Karpas-422 (cell line): Measurements from ENCODE around the gene AFTPH. TPM values are rescaled to one million over a fixed set of nuclear protein-coding genes. Genes with fewer than 3 reads are reported as not detected.
A peak's percentile ranks its signal among the peaks of the same experiment; 100 is the strongest.

Source experiments
- DNase-seq: peaks from one replicate; pipeline ENCODE4 v3.0.0-alpha.2; 2015
- H2AFZ ChIP-seq: fragments of 200-600 bp; sonication (generic); 2 replicates; pipeline ENCODE4 v1.6.1; 2014; ENCODE audit warnings: antibody characterized with exemption, low read length, mixed read lengths
- H3K27ac ChIP-seq: fragments of 200-600 bp; sonication (generic); 2 replicates; pipeline ENCODE4 v1.5.1; 2014; ENCODE audit warnings: mild to moderate bottlenecking, low read length, moderate library complexity
- H3K27me3 ChIP-seq: fragments of 200-600 bp; sonication (generic); 2 replicates; pipeline ENCODE4 v1.6.1; 2014; ENCODE audit warnings: low read length, mixed read lengths
- H3K36me3 ChIP-seq: fragments of 200-600 bp; sonication (generic); 2 replicates; pipeline ENCODE4 v1.6.1; 2014; ENCODE audit warnings: low read length, mixed read lengths; ENCODE audit not compliant: insufficient read depth
- H3K4me1 ChIP-seq: fragments of 200-600 bp; sonication (generic); 2 replicates; pipeline ENCODE4 v1.6.1; 2014; ENCODE audit warnings: mild to moderate bottlenecking, low read length, mixed read lengths
- H3K4me2 ChIP-seq: fragments of 200-600 bp; sonication (generic); 2 replicates; pipeline ENCODE4 v1.6.1; 2014; ENCODE audit warnings: low read length, low read depth, mild to moderate bottlenecking; ENCODE audit not compliant: poor library complexity, severe bottlenecking
- H3K4me3 ChIP-seq: fragments of 200-600 bp; sonication (generic); 2 replicates; pipeline ENCODE4 v1.5.1; 2014; ENCODE audit warnings: mild to moderate bottlenecking, antibody characterized with exemption, low read length, mixed read lengths
- H3K79me2 ChIP-seq: fragments of 200-600 bp; sonication (generic); 2 replicates; pipeline ENCODE4 v1.6.1; 2014; ENCODE audit warnings: mild to moderate bottlenecking, low read length, mixed read lengths
- H3K9ac ChIP-seq: fragments of 200-600 bp; sonication (generic); 2 replicates; pipeline ENCODE4 v1.6.0; 2014; ENCODE audit warnings: low read length
- H3K9me2 ChIP-seq: fragments of 200-600 bp; sonication (generic), shearing (Covaris generic); replicated peaks from 2 replicates; pipeline ENCODE4 v1.6.0; 2014; ENCODE audit warnings: mild to moderate bottlenecking, low read length, moderate library complexity; ENCODE audit not compliant: insufficient read depth
- H3K9me3 ChIP-seq: fragments of 300-700, 200-600 bp; sonication (generic); 2 replicates; pipeline ENCODE4 v1.6.1; 2014; ENCODE audit warnings: low read length, mixed read lengths
- H4K20me1 ChIP-seq: fragments of 200-600 bp; sonication (generic); 2 replicates; pipeline ENCODE4 v1.6.1; 2014; ENCODE audit warnings: mild to moderate bottlenecking, antibody characterized with exemption, low read length, low read depth; ENCODE audit not compliant: insufficient read depth
- total RNA-seq: library from RNA; depleted of rRNA; stranded (reverse); fragments of >200 nt; shearing (Covaris generic); gene quantifications from 2 replicates; pipeline ENCODE4 v1.2.3, GENCODE V29; 2014; ENCODE audit warnings: low replicate concordance

Gene AFTPH
- total RNA-seq, 1 experiment from 2014 or later, result 124 TPM

GRCh38 chr2:64617631-64618151 lies 93.6 kb downstream of the AFTPH start:
- H4K20me1 ChIP-seq, result no peaks in the 10 kb centered on the region
- H3K27ac ChIP-seq, result no peak overlapping the region
- no peaks in the 10 kb centered on the region for H3K79me2 ChIP-seq
- H2AFZ ChIP-seq, result no peak overlapping the region
- no peak for DNase-seq
- no peaks in the 10 kb centered on the region for H3K9me2 ChIP-seq
- H3K9ac ChIP-seq, result no peak overlapping the region
- no peaks in the 10 kb centered on the region for H3K36me3 ChIP-seq
- no peaks in the 10 kb centered on the region for H3K9me3 ChIP-seq
- no peak overlapping the region for H3K4me2 ChIP-seq
- H3K27me3 ChIP-seq, result no peaks in the 10 kb centered on the region
- no peak overlapping the region for H3K4me3 ChIP-seq
- no peaks in the 10 kb centered on the region for H3K4me1 ChIP-seq

- no peak overlapping the region for H3K27ac ChIP-seq
- H4K20me1 ChIP-seq, result no peaks in the 10 kb centered on the region
- no peak overlapping the region for H2AFZ ChIP-seq
- no peak for DNase-seq
- H3K27me3 ChIP-seq, result no peaks in the 10 kb centered on the region
- no peaks in the 10 kb centered on the region for H3K36me3 ChIP-seq
- H3K4me3 ChIP-seq, result no peak overlapping the region
- H3K4me2 ChIP-seq, result no peak overlapping the region
- no peaks in the 10 kb centered on the region for H3K79me2 ChIP-seq
- H3K9me3 ChIP-seq, result no peaks in the 10 kb centered on the region
- H3K4me1 ChIP-seq, result no peaks in the 10 kb centered on the region
- H3K9me2 ChIP-seq, result no peaks in the 10 kb centered on the region
- no peak overlapping the region for H3K9ac ChIP-seq
Measured at GRCh38 chr2:64620661-64621060, 96.5 kb downstream of the AFTPH start.

- H3K9me3 ChIP-seq, result no peaks in the 10 kb centered on the region
- H3K79me2 ChIP-seq, result no peaks in the 10 kb centered on the region
- H4K20me1 ChIP-seq, result no peaks in the 10 kb centered on the region
- no peaks in the 10 kb centered on the region for H3K9me2 ChIP-seq
- H2AFZ ChIP-seq, result no peak overlapping the region
- H3K36me3 ChIP-seq, result no peaks in the 10 kb centered on the region
- no peaks in the 10 kb centered on the region for H3K27me3 ChIP-seq
- no peak overlapping the region for H3K9ac ChIP-seq
- H3K4me3 ChIP-seq, result no peak overlapping the region
- no peak overlapping the region for H3K27ac ChIP-seq
- H3K4me1 ChIP-seq, result no peaks in the 10 kb centered on the region
- no peak overlapping the region for H3K4me2 ChIP-seq
- DNase-seq, result no peak
Measured at GRCh38 chr2:64622443-64623241, 98.5 kb downstream of the AFTPH start.

- no peaks in the 10 kb centered on the region for H3K36me3 ChIP-seq
Measured at GRCh38 chr2:64623242-64623850, 99.2 kb downstream of the AFTPH start.

GRCh38 chr2:64624108-64624610 lies 100.0 kb downstream of the AFTPH start:
- Histone ChIP-seq H2AFZ (no peak overlapping the region), H4K20me1 (peaks cover 4% of the 10 kb centered on the region), H3K9ac (no peak overlapping the region), H3K27ac (no peak overlapping the region), H3K4me3 (no peak overlapping the region), H3K4me1 (no peaks in the 10 kb centered on the region), H3K36me3 (no peaks in the 10 kb centered on the region), H3K9me3 (no peaks in the 10 kb centered on the region), H3K27me3 (no peaks in the 10 kb centered on the region), H3K9me2 (no peaks in the 10 kb centered on the region), H3K4me2 (no peak overlapping the region), H3K79me2 (no peaks in the 10 kb centered on the region)
- DNase-seq, result no peak

More at GRCh38 chr2:64623242-64623850, 99.2 kb downstream of the AFTPH start:
- no peak overlapping the region for H2AFZ ChIP-seq
- H3K27me3 ChIP-seq, result no peaks in the 10 kb centered on the region
- H3K9me2 ChIP-seq, result no peaks in the 10 kb centered on the region
- no peak overlapping the region for H3K4me3 ChIP-seq
- H3K27ac ChIP-seq, result no peak overlapping the region
- DNase-seq, result no peak
- no peaks in the 10 kb centered on the region for H3K9me3 ChIP-seq
- H3K4me2 ChIP-seq, result no peak overlapping the region
- H3K9ac ChIP-seq, result no peak overlapping the region
- no peaks in the 10 kb centered on the region for H4K20me1 ChIP-seq
- H3K4me1 ChIP-seq, result no peaks in the 10 kb centered on the region
- no peaks in the 10 kb centered on the region for H3K79me2 ChIP-seq

GRCh38 chr2:64624862-64625261 lies 100.7 kb downstream of the AFTPH start:
- H2AFZ ChIP-seq, result no peak overlapping the region
- H3K9ac ChIP-seq, result no peak overlapping the region
- H3K4me2 ChIP-seq, result no peak overlapping the region
- no peak overlapping the region for H3K4me3 ChIP-seq
- no peak overlapping the region for H3K27ac ChIP-seq
- no peaks in the 10 kb centered on the region for H3K36me3 ChIP-seq
- H3K9me3 ChIP-seq, result no peaks in the 10 kb centered on the region
- no peaks in the 10 kb centered on the region for H3K9me2 ChIP-seq
- DNase-seq, result no peak
- peaks cover 10% of the 10 kb centered on the region for H4K20me1 ChIP-seq
- H3K27me3 ChIP-seq, result no peaks in the 10 kb centered on the region
- H3K4me1 ChIP-seq, result no peaks in the 10 kb centered on the region
- H3K79me2 ChIP-seq, result no peaks in the 10 kb centered on the region

GRCh38 chr2:64625299-64626145 lies 101.4 kb downstream of the AFTPH start:
- Histone ChIP-seq H2AFZ (no peak overlapping the region), H3K79me2 (no peaks in the 10 kb centered on the region), H3K4me3 (no peak overlapping the region), H3K36me3 (no peaks in the 10 kb centered on the region), H3K27ac (no peak overlapping the region), H3K4me1 (no peaks in the 10 kb centered on the region), H4K20me1 (peaks cover 16% of the 10 kb centered on the region), H3K27me3 (no peaks in the 10 kb centered on the region), H3K9me2 (no peaks in the 10 kb centered on the region), H3K9me3 (no peaks in the 10 kb centered on the region), H3K9ac (no peak overlapping the region), H3K4me2 (no peak overlapping the region)
- peak; percentile 77 for DNase-seq
